GM12878 (cell line): Measurements from ENCODE around the gene TMEM86B. TPM values are rescaled to one million over a fixed set of nuclear protein-coding genes. Genes with fewer than 3 reads are reported as not detected.

Experiments
- ATF7 ChIP-seq: fragments of 450-650 bp; IDR thresholded peaks from 2 replicates; pipeline ENCODE4 v1.6.1; 2016; ENCODE audit warnings: low read depth, mild to moderate bottlenecking
- BACH1 ChIP-seq: fragments of 450-650 bp; IDR thresholded peaks from 2 replicates; pipeline ENCODE4 v1.6.1; 2017; ENCODE audit warnings: mild to moderate bottlenecking, borderline replicate concordance
- ESRRA ChIP-seq: IDR thresholded peaks from 2 replicates; pipeline ENCODE4 v1.6.1; 2012; ENCODE audit warnings: mild to moderate bottlenecking, low read length, improper control_type of control experiment
- IKZF2 ChIP-seq, 2 experiments: fragments of 450-650 bp; IDR thresholded peaks; 2 replicates each; pipeline ENCODE4 v1.6.1; 2017; ENCODE audit warnings: mild to moderate bottlenecking in 2 of 2, moderate library complexity in 2 of 2
- LARP7 ChIP-seq: fragments of 450-650 bp; IDR thresholded peaks from 2 replicates; pipeline ENCODE4 v1.6.1; 2017; ENCODE audit warnings: mild to moderate bottlenecking
- NR2F1 ChIP-seq: fragments of 450-650 bp; conservative IDR thresholded peaks from 2 replicates; pipeline ENCODE4 v1.6.1; 2017; ENCODE audit warnings: mild to moderate bottlenecking
- RAD21 ChIP-seq: IDR thresholded peaks from 2 replicates; pipeline ENCODE4 v1.6.1; 2011; ENCODE audit warnings: mild to moderate bottlenecking, low read depth, low read length, moderate library complexity; ENCODE audit not compliant: insufficient read depth
- RUNX3 ChIP-seq: IDR thresholded peaks from 2 replicates; pipeline ENCODE4 v1.6.1; 2012; ENCODE audit warnings: low read length, inconsistent platforms
- SIN3A ChIP-seq: IDR thresholded peaks from 2 replicates; pipeline ENCODE4 v1.6.1; 2012; ENCODE audit warnings: low read depth, low read length, improper control_type of control experiment
- SUPT20H ChIP-seq: IDR thresholded peaks from 2 replicates; pipeline ENCODE4 v1.6.1; 2011; ENCODE audit warnings: low read depth, mild to moderate bottlenecking, low read length, moderate library complexity, borderline replicate concordance; ENCODE audit not compliant: control insufficient read depth
- TARDBP ChIP-seq: IDR thresholded peaks from 2 replicates; pipeline ENCODE4 v1.6.1; 2016; ENCODE audit warnings: borderline replicate concordance
- ZNF24 ChIP-seq: fragments of 450-650 bp; IDR thresholded peaks from 2 replicates; pipeline ENCODE4 v1.6.1; 2017; ENCODE audit warnings: antibody characterized with exemption, mild to moderate bottlenecking
- polyA plus RNA-seq, 11 experiments: library from polyadenylated mRNA; depleted of rRNA in 4 of 11; unstranded in 6 of 11; stranded (reverse) in 5 of 11; fragments of >200 nt; fragmentation: Nextera tagmentation in 4 of 11; fragmentation: Illumina TruSeq in 1 of 11; extraction: Ambion mirVana in 4 of 11; extraction: Trizol in 1 of 11; gene quantifications; 1 replicate in 1 of 11; 2 replicates in 10 of 11; pipeline versions ENCODE4 v1.2.1 to v1.2.3, GENCODE V29; 2011 to 2016; ENCODE audit warnings: inconsistent platforms in 2 of 11, missing spikeins in 2 of 11, low read depth in 1 of 11
- total RNA-seq, 4 experiments: library from RNA; depleted of rRNA in 3 of 4; stranded (reverse); fragments of >200 nt in 3 of 4; fragmentation: Illumina TruSeq in 1 of 4; extraction: Trizol in 1 of 4; gene quantifications; 2 replicates each; pipeline versions ENCODE4 v1.2.1 to v1.2.3, GENCODE V29; 2013 to 2021
- TF ChIP-seq, protein P1 (sequence below): fragments of 450-650 bp; IDR thresholded peaks from 2 replicates; pipeline ENCODE4 v1.6.1; 2017; ENCODE audit warnings: mild to moderate bottlenecking, moderate library complexity
- TF ChIP-seq, protein P2 (sequence below): IDR thresholded peaks from 2 replicates; pipeline ENCODE4 v1.6.1; 2012; ENCODE audit warnings: mild to moderate bottlenecking, low read depth, low read length
- TF ChIP-seq, protein P3 (sequence below): IDR thresholded peaks from 2 replicates; pipeline ENCODE4 v1.6.1; 2011; ENCODE audit warnings: borderline replicate concordance, low read depth, mild to moderate bottlenecking, moderate library complexity, low read length; ENCODE audit not compliant: insufficient read depth, poor library complexity, severe bottlenecking
- TF ChIP-seq, protein P4 (sequence below): fragments of 450-650 bp; IDR thresholded peaks from 2 replicates; pipeline ENCODE4 v1.6.1; 2016; ENCODE audit warnings: mild to moderate bottlenecking
- TF ChIP-seq, protein P5 (sequence below): fragments of 450-650 bp; conservative IDR thresholded peaks from 2 replicates; pipeline ENCODE4 v1.6.1; 2017; ENCODE audit warnings: mild to moderate bottlenecking, moderate library complexity

The TMEM86B gene
- total and polyA plus RNA-seq, 10 of the 15 experiments (the other 5 are each of a cell fraction or from before 2014, with no cell fraction given), result 0.26 to 10.6 (median 1.8) TPM

DNA sequence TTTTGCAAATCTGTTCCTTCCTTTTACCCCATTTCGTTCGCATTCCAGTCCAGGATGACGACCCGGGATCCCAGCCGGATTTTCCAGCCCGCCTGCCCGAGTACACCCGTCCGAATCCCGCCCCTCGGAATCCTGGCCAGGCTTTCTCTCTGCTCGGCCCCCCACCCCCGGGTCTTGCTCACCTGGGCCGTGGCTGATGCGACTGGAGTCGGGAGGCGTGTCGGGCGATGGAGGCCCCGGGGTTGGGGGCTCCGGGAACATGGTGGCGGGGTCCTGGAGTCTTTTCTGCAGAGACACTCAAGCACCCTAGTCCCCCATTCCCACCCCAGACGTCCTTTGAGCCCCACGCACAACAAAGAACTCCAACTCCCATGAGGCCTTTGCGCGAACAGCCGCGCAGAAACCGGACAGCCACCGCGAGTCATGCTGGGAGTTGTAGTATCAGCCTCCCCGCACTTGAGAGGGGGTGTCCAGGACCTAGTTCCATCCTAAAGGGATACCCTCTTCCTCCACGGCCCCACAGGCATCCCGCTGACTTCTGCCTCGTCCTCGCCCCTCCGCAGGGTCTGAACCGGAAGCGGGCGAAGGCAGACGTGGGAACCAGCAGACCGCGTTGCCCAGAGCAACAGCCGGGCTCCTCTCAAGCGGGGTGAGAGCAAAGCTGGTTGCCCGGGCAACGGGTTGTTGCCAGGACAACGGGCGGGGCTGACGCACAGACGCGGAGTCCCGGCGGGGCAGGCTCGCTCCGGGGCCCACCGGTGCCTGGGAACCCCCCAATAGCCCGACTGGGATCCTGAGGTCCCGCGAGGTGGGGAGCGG, 49.6 kb downstream of the TMEM86B start (continued):
- TF ChIP-seq, protein P1, sequence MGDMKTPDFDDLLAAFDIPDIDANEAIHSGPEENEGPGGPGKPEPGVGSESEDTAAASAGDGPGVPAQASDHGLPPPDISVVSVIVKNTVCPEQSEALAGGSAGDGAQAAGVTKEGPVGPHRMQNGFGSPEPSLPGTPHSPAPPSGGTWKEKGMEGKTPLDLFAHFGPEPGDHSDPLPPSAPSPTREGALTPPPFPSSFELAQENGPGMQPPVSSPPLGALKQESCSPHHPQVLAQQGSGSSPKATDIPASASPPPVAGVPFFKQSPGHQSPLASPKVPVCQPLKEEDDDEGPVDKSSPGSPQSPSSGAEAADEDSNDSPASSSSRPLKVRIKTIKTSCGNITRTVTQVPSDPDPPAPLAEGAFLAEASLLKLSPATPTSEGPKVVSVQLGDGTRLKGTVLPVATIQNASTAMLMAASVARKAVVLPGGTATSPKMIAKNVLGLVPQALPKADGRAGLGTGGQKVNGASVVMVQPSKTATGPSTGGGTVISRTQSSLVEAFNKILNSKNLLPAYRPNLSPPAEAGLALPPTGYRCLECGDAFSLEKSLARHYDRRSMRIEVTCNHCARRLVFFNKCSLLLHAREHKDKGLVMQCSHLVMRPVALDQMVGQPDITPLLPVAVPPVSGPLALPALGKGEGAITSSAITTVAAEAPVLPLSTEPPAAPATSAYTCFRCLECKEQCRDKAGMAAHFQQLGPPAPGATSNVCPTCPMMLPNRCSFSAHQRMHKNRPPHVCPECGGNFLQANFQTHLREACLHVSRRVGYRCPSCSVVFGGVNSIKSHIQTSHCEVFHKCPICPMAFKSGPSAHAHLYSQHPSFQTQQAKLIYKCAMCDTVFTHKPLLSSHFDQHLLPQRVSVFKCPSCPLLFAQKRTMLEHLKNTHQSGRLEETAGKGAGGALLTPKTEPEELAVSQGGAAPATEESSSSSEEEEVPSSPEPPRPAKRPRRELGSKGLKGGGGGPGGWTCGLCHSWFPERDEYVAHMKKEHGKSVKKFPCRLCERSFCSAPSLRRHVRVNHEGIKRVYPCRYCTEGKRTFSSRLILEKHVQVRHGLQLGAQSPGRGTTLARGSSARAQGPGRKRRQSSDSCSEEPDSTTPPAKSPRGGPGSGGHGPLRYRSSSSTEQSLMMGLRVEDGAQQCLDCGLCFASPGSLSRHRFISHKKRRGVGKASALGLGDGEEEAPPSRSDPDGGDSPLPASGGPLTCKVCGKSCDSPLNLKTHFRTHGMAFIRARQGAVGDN, result no peak
- TF ChIP-seq, protein P2, sequence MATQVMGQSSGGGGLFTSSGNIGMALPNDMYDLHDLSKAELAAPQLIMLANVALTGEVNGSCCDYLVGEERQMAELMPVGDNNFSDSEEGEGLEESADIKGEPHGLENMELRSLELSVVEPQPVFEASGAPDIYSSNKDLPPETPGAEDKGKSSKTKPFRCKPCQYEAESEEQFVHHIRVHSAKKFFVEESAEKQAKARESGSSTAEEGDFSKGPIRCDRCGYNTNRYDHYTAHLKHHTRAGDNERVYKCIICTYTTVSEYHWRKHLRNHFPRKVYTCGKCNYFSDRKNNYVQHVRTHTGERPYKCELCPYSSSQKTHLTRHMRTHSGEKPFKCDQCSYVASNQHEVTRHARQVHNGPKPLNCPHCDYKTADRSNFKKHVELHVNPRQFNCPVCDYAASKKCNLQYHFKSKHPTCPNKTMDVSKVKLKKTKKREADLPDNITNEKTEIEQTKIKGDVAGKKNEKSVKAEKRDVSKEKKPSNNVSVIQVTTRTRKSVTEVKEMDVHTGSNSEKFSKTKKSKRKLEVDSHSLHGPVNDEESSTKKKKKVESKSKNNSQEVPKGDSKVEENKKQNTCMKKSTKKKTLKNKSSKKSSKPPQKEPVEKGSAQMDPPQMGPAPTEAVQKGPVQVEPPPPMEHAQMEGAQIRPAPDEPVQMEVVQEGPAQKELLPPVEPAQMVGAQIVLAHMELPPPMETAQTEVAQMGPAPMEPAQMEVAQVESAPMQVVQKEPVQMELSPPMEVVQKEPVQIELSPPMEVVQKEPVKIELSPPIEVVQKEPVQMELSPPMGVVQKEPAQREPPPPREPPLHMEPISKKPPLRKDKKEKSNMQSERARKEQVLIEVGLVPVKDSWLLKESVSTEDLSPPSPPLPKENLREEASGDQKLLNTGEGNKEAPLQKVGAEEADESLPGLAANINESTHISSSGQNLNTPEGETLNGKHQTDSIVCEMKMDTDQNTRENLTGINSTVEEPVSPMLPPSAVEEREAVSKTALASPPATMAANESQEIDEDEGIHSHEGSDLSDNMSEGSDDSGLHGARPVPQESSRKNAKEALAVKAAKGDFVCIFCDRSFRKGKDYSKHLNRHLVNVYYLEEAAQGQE, result no peak
- TF ChIP-seq RUNX3 (peak; percentile 31; the same call in 1 of the 2 replicates), BACH1 (no peak), ESRRA (0 out of 2 replicates have a peak, but pooled peaks have one; percentile 48), SUPT20H (no peak), LARP7 (peak; percentile 99), TARDBP (peak; percentile 90), ZNF24 (no peak), SIN3A (peak; percentile 51; the same call in 1 of the 2 replicates), NR2F1 (no peak), RAD21 (no peak), IKZF2 (IDR thresholded peaks at IDR 0.05) (no peak), ATF7 (no peak)
- TF ChIP-seq, protein P3, sequence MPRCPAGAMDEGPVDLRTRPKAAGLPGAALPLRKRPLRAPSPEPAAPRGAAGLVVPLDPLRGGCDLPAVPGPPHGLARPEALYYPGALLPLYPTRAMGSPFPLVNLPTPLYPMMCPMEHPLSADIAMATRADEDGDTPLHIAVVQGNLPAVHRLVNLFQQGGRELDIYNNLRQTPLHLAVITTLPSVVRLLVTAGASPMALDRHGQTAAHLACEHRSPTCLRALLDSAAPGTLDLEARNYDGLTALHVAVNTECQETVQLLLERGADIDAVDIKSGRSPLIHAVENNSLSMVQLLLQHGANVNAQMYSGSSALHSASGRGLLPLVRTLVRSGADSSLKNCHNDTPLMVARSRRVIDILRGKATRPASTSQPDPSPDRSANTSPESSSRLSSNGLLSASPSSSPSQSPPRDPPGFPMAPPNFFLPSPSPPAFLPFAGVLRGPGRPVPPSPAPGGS, result no peak
- TF ChIP-seq, protein P4, sequence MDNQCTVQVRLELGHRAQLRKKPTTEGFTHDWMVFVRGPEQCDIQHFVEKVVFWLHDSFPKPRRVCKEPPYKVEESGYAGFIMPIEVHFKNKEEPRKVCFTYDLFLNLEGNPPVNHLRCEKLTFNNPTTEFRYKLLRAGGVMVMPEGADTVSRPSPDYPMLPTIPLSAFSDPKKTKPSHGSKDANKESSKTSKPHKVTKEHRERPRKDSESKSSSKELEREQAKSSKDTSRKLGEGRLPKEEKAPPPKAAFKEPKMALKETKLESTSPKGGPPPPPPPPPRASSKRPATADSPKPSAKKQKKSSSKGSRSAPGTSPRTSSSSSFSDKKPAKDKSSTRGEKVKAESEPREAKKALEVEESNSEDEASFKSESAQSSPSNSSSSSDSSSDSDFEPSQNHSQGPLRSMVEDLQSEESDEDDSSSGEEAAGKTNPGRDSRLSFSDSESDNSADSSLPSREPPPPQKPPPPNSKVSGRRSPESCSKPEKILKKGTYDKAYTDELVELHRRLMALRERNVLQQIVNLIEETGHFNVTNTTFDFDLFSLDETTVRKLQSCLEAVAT, result no peak
- TF ChIP-seq, protein P5, sequence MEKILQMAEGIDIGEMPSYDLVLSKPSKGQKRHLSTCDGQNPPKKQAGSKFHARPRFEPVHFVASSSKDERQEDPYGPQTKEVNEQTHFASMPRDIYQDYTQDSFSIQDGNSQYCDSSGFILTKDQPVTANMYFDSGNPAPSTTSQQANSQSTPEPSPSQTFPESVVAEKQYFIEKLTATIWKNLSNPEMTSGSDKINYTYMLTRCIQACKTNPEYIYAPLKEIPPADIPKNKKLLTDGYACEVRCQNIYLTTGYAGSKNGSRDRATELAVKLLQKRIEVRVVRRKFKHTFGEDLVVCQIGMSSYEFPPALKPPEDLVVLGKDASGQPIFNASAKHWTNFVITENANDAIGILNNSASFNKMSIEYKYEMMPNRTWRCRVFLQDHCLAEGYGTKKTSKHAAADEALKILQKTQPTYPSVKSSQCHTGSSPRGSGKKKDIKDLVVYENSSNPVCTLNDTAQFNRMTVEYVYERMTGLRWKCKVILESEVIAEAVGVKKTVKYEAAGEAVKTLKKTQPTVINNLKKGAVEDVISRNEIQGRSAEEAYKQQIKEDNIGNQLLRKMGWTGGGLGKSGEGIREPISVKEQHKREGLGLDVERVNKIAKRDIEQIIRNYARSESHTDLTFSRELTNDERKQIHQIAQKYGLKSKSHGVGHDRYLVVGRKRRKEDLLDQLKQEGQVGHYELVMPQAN, result no peak
